Embryonic facial prominence (tissue), 1 donor: ENCODE data around the gene CCDC182.

Experiments
- DNase-seq: peaks from one replicate; pipeline ENCODE4 v3.0.0-alpha.2; 2016; ENCODE audit errors: extremely low spot score

CCDC182 gene

GRCh38 chr17:57745242-57745641 is at the start of gene CCDC182:
TSS of gene CCDC182 (minus strand) at chr17:57745299. CDS start at chr17:57745272, 27 bp downstream.
- no peak for DNase-seq

DNA sequence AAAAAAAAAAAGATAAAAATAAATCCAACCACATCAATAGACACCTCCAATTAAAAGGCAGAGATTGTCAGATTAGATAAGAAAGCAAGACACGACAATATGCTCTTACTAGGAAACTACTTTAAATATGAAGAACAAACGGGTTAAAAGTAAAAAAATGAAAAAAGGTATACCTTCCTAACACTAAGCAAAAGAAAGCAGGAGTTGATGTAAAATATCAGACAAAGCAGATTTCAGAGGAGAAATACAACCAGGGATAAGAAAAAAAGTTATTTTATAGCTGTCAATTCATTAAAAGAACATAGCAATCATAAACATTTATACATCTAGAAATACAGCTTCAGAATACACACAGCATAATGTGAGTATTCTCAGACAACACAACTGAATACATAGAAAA is 49.7 kb upstream of the CCDC182 start:
- DNase-seq = no peak

DNA sequence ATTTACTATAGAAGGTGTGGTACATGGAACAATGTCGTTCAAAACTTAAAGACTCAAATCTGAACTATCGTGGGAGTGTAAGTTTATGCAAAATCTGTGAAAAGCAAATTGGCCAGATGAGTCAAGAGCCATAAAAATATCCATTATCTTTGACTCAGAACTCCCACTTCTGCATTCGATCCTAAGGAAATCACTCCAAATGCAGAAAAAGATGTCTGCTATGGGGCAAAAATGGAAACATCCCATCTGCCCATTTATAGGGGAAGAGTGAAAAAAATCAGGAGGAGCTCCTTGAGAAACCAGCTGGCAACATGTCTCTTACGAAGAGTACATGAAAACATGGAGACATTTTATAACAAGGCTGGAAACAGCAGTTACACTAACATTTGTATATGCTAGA is 43.6 kb upstream of the CCDC182 start:
- DNase-seq = no peak

DNA sequence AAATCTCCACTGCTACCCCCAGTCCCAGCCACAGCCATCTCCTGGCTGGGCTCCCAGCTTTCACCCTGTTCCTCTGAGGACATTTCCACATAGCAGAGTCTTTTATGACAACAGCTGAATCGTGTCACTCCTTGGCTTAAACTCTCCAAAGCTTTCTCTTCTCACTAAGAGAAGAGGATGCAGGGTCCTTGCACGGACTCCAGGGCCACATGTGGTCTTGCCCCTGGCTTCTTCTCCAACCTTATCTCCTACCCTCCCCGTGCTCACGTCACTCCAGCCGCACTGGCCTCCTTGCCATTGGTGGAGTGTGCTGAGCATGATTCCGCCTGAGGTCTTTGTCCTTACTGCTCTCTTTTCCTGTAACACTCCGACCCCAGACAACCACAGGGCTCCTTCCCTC is 39.9 kb upstream of the CCDC182 start:
- no peak for DNase-seq

DNA sequence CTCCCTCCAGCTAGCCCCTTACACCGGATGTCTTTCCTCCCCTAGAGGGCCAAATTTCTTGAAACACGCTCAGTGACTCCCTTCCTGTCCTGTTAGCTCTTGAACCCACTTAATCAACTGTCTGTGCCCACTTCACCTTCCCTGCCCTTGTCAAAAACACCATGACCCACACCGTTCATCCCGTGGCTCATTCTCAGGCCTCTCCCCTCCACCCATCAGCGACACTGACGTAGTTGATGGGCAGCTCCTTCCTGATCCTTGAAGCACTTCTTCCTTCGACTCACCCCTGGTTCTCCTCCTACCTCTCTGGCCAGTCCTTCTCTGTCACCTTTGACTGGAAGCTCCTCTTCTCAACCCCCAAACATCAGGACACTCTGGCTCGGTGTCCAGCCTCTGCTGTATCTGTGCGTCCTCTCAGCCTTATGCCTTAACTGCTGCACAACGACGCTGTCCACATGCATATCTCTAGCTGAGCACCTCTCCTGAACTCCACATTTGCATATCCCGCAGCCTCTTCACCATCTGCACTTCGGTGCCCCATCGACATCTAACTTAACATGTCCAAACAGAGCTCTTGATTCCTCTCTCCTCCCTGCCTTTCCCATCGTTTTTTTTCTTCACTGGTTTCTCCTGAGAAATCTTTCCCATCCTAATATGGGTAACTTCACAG is 39.3 kb upstream of the CCDC182 start:
- DNase-seq = no peak

GRCh38 chr17:57783338-57783742 is 38.2 kb upstream of the CCDC182 start:
- no peak for DNase-seq

GRCh38 chr17:57782647-57783337 is 37.7 kb upstream of the CCDC182 start:
- DNase-seq = no peak

GRCh38 chr17:57782062-57782490 is 37.0 kb upstream of the CCDC182 start:
- no peak for DNase-seq

DNA sequence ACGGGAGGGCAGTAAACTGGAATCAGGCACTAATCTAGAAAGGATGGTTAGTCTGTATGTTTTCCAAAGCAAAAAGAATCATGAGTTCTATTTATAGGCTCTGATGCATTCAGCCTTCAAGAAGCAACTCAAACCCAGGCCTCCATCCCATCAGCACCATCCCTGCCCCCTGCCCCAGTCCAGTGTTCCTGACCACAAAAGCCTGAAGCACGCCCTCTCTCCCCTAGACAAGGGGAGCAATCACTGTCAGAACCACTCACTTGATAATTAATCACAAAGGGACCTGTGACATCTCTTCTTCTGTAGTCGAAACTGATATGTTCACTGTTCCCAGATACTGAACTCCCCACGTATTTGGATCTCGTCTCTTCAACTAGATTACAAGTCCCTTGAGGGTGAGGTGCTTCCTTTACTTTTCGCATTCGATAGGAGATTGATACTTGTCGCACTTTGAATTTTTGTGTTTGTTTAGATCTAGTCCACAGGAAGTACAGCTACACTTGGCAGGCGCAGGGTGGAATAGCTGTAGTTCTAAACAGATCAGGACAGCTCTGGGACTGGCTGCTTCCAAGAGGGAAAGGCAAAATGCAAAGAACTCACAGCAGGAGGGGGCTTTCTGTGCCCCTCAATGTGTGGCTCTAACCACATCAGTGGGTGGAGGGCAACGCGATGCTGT is 36.4 kb upstream of the CCDC182 start:
- DNase-seq = no peak

GRCh38 chr17:57779706-57780105 is 34.6 kb upstream of the CCDC182 start:
- no peak for DNase-seq

- no peak for DNase-seq
These were observed 33.2 kb upstream of the CCDC182 start for GRCh38 chr17:57778306-57778705.

GRCh38 chr17:57776366-57776765 is 31.3 kb upstream of the CCDC182 start:
- DNase-seq = no peak

DNA sequence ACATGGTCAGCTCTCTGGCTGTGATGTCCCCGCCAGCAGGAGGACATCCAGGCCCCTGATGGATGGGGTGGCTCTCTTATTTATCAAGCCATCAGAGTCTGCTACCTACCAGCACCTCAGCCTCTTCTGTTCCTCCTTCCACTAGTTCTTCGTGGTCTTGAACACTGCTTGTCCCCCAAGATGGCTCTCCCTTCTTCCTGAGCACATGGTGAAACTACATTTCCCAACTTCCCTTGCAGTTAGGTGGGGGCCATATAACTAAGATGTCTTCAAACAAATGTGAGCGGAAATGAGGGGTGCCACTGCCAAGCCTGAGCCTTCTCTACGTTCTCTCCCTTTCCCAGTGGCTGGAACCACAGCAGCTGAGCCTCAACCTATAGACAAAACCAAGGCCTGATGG is 29.8 kb upstream of the CCDC182 start:
- DNase-seq = no peak

- DNase-seq = no peak
These were observed 28.5 kb upstream of the CCDC182 start for GRCh38 chr17:57773557-57773956.

- DNase-seq = no peak
These were observed 27.7 kb upstream of the CCDC182 start for GRCh38 chr17:57772774-57773173.

- no peak for DNase-seq
These were observed 22.5 kb upstream of the CCDC182 start for GRCh38 chr17:57767561-57767960.

DNA sequence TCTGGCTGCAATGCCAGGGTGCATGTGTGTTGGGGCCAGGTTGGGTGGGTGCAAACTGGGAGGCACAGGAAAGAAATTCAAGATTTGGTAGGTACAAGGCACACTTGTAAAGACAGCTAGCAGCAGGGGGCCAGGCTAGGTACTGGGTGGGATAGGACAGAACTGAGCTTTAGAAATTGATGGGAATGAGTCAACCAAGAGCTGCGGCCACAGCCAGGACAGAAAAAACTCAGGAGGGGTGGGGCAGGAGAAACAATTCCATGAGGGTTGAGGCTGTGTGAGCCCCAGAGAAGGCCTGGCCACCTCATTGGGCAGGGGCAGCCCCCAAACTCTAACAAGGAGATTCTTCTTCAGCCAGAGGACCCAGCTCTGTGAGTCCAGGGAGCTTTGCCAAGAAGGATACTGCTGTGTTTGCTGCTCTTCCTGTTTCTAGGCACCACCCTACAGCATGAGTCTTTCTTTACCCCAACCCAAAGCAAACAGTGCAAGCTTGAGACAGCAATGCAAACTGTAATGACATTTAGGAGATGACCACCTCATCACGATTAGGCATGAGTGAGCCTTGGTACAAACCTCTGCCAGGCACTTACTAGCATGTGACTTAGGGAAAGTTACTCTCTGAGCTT is 21.3 kb upstream of the CCDC182 start:
- DNase-seq = no peak

- DNase-seq = no peak
These were observed 17.6 kb upstream of the CCDC182 start for GRCh38 chr17:57762452-57763395.

GRCh38 chr17:57761887-57762286 is 16.8 kb upstream of the CCDC182 start:
- DNase-seq = no peak

GRCh38 chr17:57760046-57760445 is 14.9 kb upstream of the CCDC182 start:
- no peak for DNase-seq

GRCh38 chr17:57758654-57759053 is 13.6 kb upstream of the CCDC182 start:
- DNase-seq = no peak
